Glutamatergic neuron (in vitro differentiated cells): ENCODE measurements around the gene TMEM179. TPM values are rescaled to one million over a fixed set of nuclear protein-coding genes. Genes with fewer than 3 reads are reported as not detected.

Source experiments
- DNase-seq: peaks from one replicate; pipeline ENCODE4 v3.0.0; 2022
- H3K27ac Mint-ChIP-seq: one replicate; pipeline ENCODE4 v1.8.0; 2020; ENCODE audit warnings: mild to moderate bottlenecking, mixed read lengths, inconsistent platforms; ENCODE audit not compliant: unreplicated experiment
- H3K27me3 Mint-ChIP-seq: one replicate; pipeline ENCODE4 v1.8.0; 2020; ENCODE audit warnings: mild to moderate bottlenecking, moderate library complexity, mixed read lengths, inconsistent platforms; ENCODE audit not compliant: unreplicated experiment
- H3K36me3 Mint-ChIP-seq: one replicate; pipeline ENCODE4 v1.8.0; 2020; ENCODE audit warnings: mild to moderate bottlenecking, mixed read lengths, inconsistent platforms; ENCODE audit not compliant: unreplicated experiment
- H3K4me1 Mint-ChIP-seq: one replicate; pipeline ENCODE4 v1.8.0; 2020; ENCODE audit warnings: mild to moderate bottlenecking, low read depth, mixed read lengths, inconsistent platforms; ENCODE audit not compliant: unreplicated experiment
- H3K4me3 Mint-ChIP-seq: one replicate; pipeline ENCODE4 v1.8.0; 2020; ENCODE audit warnings: mild to moderate bottlenecking, mixed read lengths, inconsistent platforms; ENCODE audit not compliant: unreplicated experiment
- H3K9me3 Mint-ChIP-seq: one replicate; pipeline ENCODE4 v1.8.0; 2020; ENCODE audit warnings: mild to moderate bottlenecking, moderate library complexity, mixed read lengths, inconsistent platforms; ENCODE audit not compliant: unreplicated experiment
- total RNA-seq: library from RNA; stranded (reverse); fragmentation: NEBNext Ultra II Directional; extraction: Animal tissue kit (Norgen Biotek cat#: 25700); gene quantifications from one replicate; pipeline ENCODE4 v1.2.1, GENCODE V29; 2021; ENCODE audit not compliant: unreplicated experiment
- TF ChIP-seq, protein P1 (sequence below): fragments of 200-600 bp; sonication (generic); IDR thresholded peaks from one replicate; pipeline ENCODE4 v1.5.0; 2021; ENCODE audit not compliant: partially characterized antibody, unreplicated experiment

The TMEM179 gene
- total RNA-seq, 1 donor from 2014 or later, result 28.8 TPM

DNA sequence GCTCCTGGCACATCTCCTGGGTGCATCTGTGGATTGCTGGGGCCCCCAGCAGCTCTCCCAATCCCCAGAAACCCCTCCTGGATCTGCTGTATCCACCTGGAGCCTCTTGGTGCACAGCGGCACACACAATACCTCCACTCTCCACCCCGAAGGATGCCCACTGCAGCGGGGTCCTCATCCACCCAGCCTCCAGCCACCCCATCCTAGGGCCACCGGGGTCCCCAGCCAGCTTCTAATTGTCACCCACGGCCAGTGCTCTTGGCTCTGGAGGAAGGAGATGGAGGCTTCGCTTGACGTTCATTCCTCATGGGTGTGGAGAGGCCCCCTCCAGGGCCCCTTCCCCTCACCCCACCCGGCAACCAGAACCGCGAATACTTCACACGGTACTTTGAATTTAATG lies 31.6 kb upstream of the TMEM179 start:
- Mint-ChIP-seq H3K27ac (no peak overlapping the region), H3K4me3 (no peak overlapping the region), H3K36me3 (no peaks in the 10 kb centered on the region), H3K4me1 (peaks cover 2% of the 10 kb centered on the region), H3K27me3 (peaks cover 2% of the 10 kb centered on the region), H3K9me3 (peaks cover 5% of the 10 kb centered on the region)
- no peak for DNase-seq
- TF ChIP-seq, protein P1, sequence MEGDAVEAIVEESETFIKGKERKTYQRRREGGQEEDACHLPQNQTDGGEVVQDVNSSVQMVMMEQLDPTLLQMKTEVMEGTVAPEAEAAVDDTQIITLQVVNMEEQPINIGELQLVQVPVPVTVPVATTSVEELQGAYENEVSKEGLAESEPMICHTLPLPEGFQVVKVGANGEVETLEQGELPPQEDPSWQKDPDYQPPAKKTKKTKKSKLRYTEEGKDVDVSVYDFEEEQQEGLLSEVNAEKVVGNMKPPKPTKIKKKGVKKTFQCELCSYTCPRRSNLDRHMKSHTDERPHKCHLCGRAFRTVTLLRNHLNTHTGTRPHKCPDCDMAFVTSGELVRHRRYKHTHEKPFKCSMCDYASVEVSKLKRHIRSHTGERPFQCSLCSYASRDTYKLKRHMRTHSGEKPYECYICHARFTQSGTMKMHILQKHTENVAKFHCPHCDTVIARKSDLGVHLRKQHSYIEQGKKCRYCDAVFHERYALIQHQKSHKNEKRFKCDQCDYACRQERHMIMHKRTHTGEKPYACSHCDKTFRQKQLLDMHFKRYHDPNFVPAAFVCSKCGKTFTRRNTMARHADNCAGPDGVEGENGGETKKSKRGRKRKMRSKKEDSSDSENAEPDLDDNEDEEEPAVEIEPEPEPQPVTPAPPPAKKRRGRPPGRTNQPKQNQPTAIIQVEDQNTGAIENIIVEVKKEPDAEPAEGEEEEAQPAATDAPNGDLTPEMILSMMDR, result no peak

DNA sequence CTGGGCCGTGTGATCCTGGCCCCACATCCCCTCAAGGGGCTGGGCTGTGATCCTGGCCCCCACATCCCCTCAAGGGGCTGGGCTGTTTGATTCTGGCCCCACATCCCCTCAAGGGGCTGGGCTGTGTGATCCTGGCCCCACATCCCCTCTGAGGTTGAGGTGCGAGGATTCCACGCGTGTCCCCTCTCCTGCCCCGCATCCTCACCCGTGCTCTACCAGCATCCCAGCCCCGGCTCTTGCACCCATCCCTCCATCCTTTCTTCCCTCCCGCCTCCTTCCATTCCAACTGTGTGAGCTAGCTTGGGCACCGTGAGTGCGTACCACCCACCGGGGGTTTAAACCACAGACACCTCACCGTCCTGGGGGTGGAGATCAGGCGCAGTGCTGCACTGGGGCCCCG lies 31.1 kb upstream of the TMEM179 start:
- TF ChIP-seq, protein P1, result no peak
- Mint-ChIP-seq H3K36me3 (no peaks in the 10 kb centered on the region), H3K4me3 (no peak overlapping the region), H3K27ac (no peak overlapping the region), H3K4me1 (peaks cover 2% of the 10 kb centered on the region), H3K9me3 (peaks cover 5% of the 10 kb centered on the region), H3K27me3 (peaks cover 2% of the 10 kb centered on the region)
- no peak for DNase-seq

DNA sequence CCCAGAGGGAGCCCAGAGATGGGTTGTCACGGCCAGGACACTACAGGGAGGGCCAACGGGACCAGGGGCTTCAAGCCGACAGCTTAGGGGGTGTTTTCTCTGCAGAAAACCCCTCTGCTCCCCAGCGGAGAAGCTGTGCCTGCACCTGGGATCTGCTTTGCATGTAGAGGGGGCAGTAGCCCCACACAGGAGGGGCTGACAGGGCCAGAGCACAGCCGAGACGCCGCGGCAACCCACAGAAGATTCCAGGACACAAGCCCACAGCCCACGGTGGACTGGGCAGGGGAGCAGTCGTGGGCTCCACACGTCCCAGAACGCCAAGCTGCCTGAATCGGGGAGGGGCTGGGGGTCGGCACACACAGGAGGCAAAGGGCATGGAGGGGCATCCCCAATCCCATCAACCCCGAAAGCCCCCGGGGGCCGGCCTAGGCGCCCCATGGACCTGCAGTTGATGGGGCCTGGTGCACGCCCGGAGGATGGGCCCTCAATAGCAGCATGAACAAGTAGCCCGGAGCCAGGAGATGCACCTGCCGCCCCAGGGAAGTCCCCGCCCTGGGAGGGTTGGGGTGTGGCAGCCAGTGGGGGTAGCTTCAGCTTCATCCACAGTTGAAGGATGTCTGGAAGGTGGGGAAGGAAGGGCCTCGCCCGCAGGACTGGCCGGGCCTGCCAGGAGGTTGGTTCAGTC lies 30.5 kb upstream of the TMEM179 start:
- peaks cover 2% of the 10 kb centered on the region for H3K27me3 Mint-ChIP-seq
- TF ChIP-seq, protein P1, result no peak
- DNase-seq, result no peak
- H3K36me3 Mint-ChIP-seq, result no peaks in the 10 kb centered on the region
- no peak overlapping the region for H3K4me3 Mint-ChIP-seq
- peaks cover 5% of the 10 kb centered on the region for H3K9me3 Mint-ChIP-seq
- H3K4me1 Mint-ChIP-seq, result peaks cover 2% of the 10 kb centered on the region
- no peak overlapping the region for H3K27ac Mint-ChIP-seq

DNA sequence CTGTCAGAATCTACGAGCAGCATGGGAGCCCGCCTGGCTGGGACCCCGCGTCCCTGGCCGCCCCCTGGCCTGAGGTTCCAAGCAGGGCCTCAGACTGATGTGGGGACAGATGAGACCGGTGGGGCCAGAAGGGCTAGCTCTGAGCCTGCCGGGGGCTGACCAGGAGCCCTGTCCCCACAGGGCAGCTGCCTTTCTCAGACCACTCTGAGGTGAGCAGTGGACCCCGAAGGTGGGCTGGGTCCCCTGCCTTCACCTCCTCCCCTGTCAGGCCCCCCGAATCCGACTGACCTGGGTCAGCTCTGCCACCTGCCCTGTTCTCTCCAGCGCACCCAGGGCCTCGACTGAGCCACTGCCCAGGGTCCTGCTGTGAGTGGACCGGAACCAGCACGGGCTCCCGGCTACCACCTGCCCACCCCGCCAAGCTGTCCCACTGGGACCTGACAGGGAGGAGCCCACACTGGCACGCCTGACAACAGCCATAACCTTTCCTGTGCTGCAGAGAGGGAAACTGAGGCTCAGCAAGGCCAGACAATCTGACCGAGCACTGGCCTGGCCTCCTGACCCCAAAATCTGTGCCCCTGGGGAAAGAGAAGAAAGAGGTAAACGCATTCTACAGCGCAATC lies 29.7 kb upstream of the TMEM179 start:
- Mint-ChIP-seq H3K27me3 (no peaks in the 10 kb centered on the region), H3K4me1 (peaks cover 2% of the 10 kb centered on the region), H3K27ac (no peak overlapping the region), H3K36me3 (no peaks in the 10 kb centered on the region), H3K9me3 (peaks cover 6% of the 10 kb centered on the region), H3K4me3 (no peak overlapping the region)
- TF ChIP-seq, protein P1, result no peak
- no peak for DNase-seq
